Measurements from ENCODE around the gene SLC1A4.

DNA sequence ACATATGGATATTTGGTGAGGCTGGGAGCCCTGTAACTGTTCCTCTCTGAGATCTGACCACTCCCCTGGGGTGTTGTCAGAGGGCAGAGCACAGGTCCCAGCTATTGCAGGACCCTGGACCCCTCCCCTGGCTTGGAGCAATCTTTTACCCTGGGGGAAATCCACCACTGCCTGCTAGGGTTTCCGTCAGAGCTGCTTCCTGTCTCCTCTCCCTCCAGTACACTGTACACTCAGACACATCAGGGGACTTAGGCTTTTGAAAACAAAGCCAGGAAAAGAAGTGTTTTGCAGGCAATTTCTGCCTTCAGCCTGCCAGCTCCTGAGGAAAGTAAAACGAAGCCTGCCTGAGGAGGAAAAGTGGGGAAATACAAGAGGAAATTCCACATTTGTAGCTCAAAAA is 53.8 kb downstream of the SLC1A4 start:
- TF ChIP-seq CTCF (IDR thresholded peaks at IDR 0.05; ENCODE audit: insufficient read depth, low read depth, low read length), result no peak
- TF ChIP-seq EZH2 (IDR thresholded peaks at IDR 0.05; ENCODE audit: insufficient read depth, low read length), result no peak
